ENCODE data around the gene VWA3A. TPM values are rescaled to one million over a fixed set of nuclear protein-coding genes. Genes with fewer than 3 reads are reported as not detected.

The VWA3A gene
- total and polyA plus RNA-seq, 2 of the 4 experiments (the other 2 are of a cell fraction) = not detected

GRCh38 chr16:22086440-22086839 is 5.9 kb upstream of the VWA3A start:
- Histone ChIP-seq H3K9me1 (ENCODE audit: insufficient read depth, low read length) (peaks cover 4% of the 10 kb centered on the region; the same call in 1 of the 2 replicates), H2AK5ac (ENCODE audit: low read depth, low read length) (no peak overlapping the region), H3K23ac (ENCODE audit: low read depth, low read length) (no peak overlapping the region), H3K4me1 (ENCODE audit: control insufficient read depth, insufficient read depth, low read length) (peaks cover 7% of the 10 kb centered on the region), H2AFZ (replicated peaks; ENCODE audit: low read length, poor library complexity) (no peak overlapping the region), H3K4me2 (ENCODE audit: low read depth, low read length) (no peak overlapping the region), H3K4ac (ENCODE audit: low read depth, low read length) (no peak overlapping the region), H2BK5ac (ENCODE audit: low read depth, low read length, poor library complexity, severe bottlenecking) (no peak overlapping the region), H2BK15ac (ENCODE audit: low read depth, low read length) (no peak overlapping the region), H3K27me3 (ENCODE audit: control insufficient read depth, insufficient read depth, low read length) (no peaks in the 10 kb centered on the region), H3K9ac (ENCODE audit: low read depth, low read length) (no peak overlapping the region), H4K8ac (ENCODE audit: low read depth in 2 of 2, low read length in 2 of 2) (no peak overlapping the region), H3K36me3 (ENCODE audit: control insufficient read depth, insufficient read depth, low read length) (peaks cover 2% of the 10 kb centered on the region), H3K14ac (replicated peaks; ENCODE audit: low read depth, low read length) (no peak overlapping the region), H2AK9ac (replicated peaks; ENCODE audit: low read depth, low read length, poor library complexity) (no peak overlapping the region), H2BK120ac (ENCODE audit: low read depth, low read length) (no peak overlapping the region), H4K5ac (ENCODE audit: low read depth, low read length) (no peak overlapping the region), H2BK20ac (ENCODE audit: low read depth, low read length) (no peak overlapping the region), H3K4me3 (ENCODE audit: insufficient read depth, low read depth, low read length) (no peak overlapping the region), H3K27ac (ENCODE audit: insufficient read depth, low read length) (no peak overlapping the region), H3K18ac (ENCODE audit: low read depth, low read length) (no peak overlapping the region), H3K9me3 (ENCODE audit: control insufficient read depth, insufficient read depth, low read length) (no peaks in the 10 kb centered on the region), H3K79me1 (ENCODE audit: low read depth in 1 of 2, low read length in 2 of 2) (peaks cover 11 to 21% of the 10 kb centered on the region in 2 experiments), H4K91ac (ENCODE audit: insufficient read depth, low read depth, low read length) (no peak overlapping the region), H4K20me1 (ENCODE audit: insufficient read depth, low read length) (no peaks in the 10 kb centered on the region; the same call in 1 of the 2 replicates), H3K56ac (ENCODE audit: extremely low read depth, insufficient read depth, low read length) (no peak overlapping the region)
- dilution Hi-C loops (cut with HindIII; ENCODE audit: low sequenced_read_pairs, unreplicated experiment) = no loop called here
- in situ Hi-C loops (cut with MboI; ENCODE audit: low sequenced_read_pairs) = no loop called here
- no peak for ATAC-seq (ENCODE audit: low read depth)
- TF ChIP-seq CTCF (conservative IDR thresholded peaks at IDR 0.05; ENCODE audit: low read depth, low read length) (no peak), POLR2A (IDR thresholded peaks at IDR 0.05; ENCODE audit: low read depth, low read length) (no peak), CEBPB (IDR thresholded peaks at IDR 0.05; ENCODE audit: low read depth, low read length) (no peak), BHLHE40 (IDR thresholded peaks at IDR 0.05; ENCODE audit: low read depth, low read length) (no peak), MAFK (IDR thresholded peaks at IDR 0.05; ENCODE audit: low read depth, low read length) (no peak), MXI1 (IDR thresholded peaks at IDR 0.05; ENCODE audit: borderline replicate concordance, low read depth, low read length) (no peak), NFE2L2 (IDR thresholded peaks at IDR 0.05; ENCODE audit: low read depth, low read length) (no peak), RAD21 (IDR thresholded peaks at IDR 0.05; ENCODE audit: low read length) (no peak), RCOR1 (IDR thresholded peaks at IDR 0.05; ENCODE audit: insufficient replicate concordance, low read length) (no peak), ELK1 (IDR thresholded peaks at IDR 0.05; ENCODE audit: borderline replicate concordance, low read depth, low read length) (no peak), MAZ (IDR thresholded peaks at IDR 0.05; ENCODE audit: borderline replicate concordance, low read depth, low read length) (no peak), CHD1 (IDR thresholded peaks at IDR 0.05; ENCODE audit: low read depth, low read length) (no peak), SMC3 (IDR thresholded peaks at IDR 0.05; ENCODE audit: low read depth, low read length) (no peak), FOS (IDR thresholded peaks at IDR 0.05; ENCODE audit: low read depth, low read length) (no peak), USF2 (IDR thresholded peaks at IDR 0.05; ENCODE audit: low read depth, low read length) (no peak), RFX5 (IDR thresholded peaks at IDR 0.05; ENCODE audit: low read depth, low read length) (no peak)
- WGBS, 2 experiments (ENCODE audit: extremely low coverage in 2 of 2, insufficient read length in 1 of 2) = no CpG with 5 or more reads among the region's 1 CpG
- POLR2A ChIA-PET (ENCODE audit: unreplicated experiment) = no interaction called here
- intact Hi-C loops (cut with micrococcal nuclease) = loop anchor here (10.0 kb wide), 1 partner anchor 208 kb away; the partner anchor contains the start of gene POLR3E
- no TSS peak for BruUV-seq (replicated peaks)
- DNase-seq = no peak
- CTCF ChIA-PET = interaction anchor here (2.3 kb wide), 1 partner anchor 9 kb away, joined by 6 read pairs; no protein-coding TSS in a partner anchor

All from IMR-90 (cell line).